ENCODE results near the gene HSPA1A. TPM values are rescaled to one million over a fixed set of nuclear protein-coding genes. Genes with fewer than 3 reads are reported as not detected.

Gene HSPA1A
- total and polyA plus RNA-seq, 9 of the 15 experiments (the other 6 are each of a cell fraction or from before 2014, with no cell fraction given) = 2.2 to 273 (median 107) TPM

- TF ChIP-seq, protein P1, sequence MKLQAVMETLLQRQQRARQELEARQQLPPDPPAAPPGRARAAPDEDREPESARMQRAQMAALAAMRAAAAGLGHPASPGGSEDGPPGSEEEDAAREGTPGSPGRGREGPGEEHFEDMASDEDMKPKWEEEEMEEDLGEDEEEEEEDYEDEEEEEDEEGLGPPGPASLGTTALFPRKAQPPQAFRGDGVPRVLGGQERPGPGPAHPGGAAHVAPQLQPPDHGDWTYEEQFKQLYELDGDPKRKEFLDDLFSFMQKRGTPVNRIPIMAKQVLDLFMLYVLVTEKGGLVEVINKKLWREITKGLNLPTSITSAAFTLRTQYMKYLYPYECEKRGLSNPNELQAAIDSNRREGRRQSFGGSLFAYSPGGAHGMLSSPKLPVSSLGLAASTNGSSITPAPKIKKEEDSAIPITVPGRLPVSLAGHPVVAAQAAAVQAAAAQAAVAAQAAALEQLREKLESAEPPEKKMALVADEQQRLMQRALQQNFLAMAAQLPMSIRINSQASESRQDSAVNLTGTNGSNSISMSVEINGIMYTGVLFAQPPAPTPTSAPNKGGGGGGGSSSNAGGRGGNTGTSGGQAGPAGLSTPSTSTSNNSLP (IDR thresholded peaks at IDR 0.05; ENCODE audit: borderline replicate concordance, low read depth, low read length) = no peak
- TF ChIP-seq HEY1 (CRISPR knock-in tag; IDR thresholded peaks at IDR 0.05; ENCODE audit: borderline replicate concordance) = no peak; the same call in 1 of the 2 replicates
- TF ChIP-seq GABPA (tag; conservative IDR thresholded peaks at IDR 0.05; ENCODE audit: low read depth) = no peak
- 0 out of 2 replicates have a peak, but pooled peaks have one; percentile 14 for TF ChIP-seq FOXM1 (IDR thresholded peaks at IDR 0.05; ENCODE audit: low read depth)
- no peak for TF ChIP-seq FOXM1 (CRISPR knock-in tag; IDR thresholded peaks at IDR 0.05; ENCODE audit: low read depth)
- TF ChIP-seq PCBP2 (IDR thresholded peaks at IDR 0.05; ENCODE audit: low read depth, low read length, poor library complexity, severe bottlenecking) = no peak
- no peak for TF ChIP-seq HDAC3 (IDR thresholded peaks at IDR 0.05; ENCODE audit: borderline replicate concordance, partially characterized antibody)
- no peak for TF ChIP-seq PYGO2 (tag; IDR thresholded peaks at IDR 0.05)
- TF ChIP-seq, protein P2, sequence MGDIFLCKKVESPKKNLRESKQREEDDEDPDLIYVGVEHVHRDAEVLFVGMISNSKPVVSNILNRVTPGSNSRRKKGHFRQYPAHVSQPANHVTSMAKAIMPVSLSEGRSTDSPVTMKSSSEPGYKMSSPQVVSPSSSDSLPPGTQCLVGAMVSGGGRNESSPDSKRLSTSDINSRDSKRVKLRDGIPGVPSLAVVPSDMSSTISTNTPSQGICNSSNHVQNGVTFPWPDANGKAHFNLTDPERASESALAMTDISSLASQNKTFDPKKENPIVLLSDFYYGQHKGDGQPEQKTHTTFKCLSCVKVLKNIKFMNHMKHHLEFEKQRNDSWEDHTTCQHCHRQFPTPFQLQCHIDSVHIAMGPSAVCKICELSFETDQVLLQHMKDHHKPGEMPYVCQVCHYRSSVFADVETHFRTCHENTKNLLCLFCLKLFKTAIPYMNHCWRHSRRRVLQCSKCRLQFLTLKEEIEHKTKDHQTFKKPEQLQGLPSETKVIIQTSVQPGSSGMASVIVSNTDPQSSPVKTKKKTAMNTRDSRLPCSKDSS (IDR thresholded peaks at IDR 0.05; ENCODE audit: low read depth, partially characterized antibody) = no peak
- TF ChIP-seq ZFPM2 (CRISPR knock-in tag; IDR thresholded peaks at IDR 0.05) = no peak
- no peak for TF ChIP-seq ZBTB1 (CRISPR knock-in tag; IDR thresholded peaks at IDR 0.05; ENCODE audit: borderline replicate concordance, low read depth)
- no peak for TF ChIP-seq ZNF311 (CRISPR knock-in tag; IDR thresholded peaks at IDR 0.05)
- TF ChIP-seq E2F3 (CRISPR knock-in tag; IDR thresholded peaks at IDR 0.05) = peak; percentile 64; the same call in 1 of the 2 replicates
- no peak for TF ChIP-seq GTF2E2 (tag; IDR thresholded peaks at IDR 0.05)
- TF ChIP-seq, protein P3, sequence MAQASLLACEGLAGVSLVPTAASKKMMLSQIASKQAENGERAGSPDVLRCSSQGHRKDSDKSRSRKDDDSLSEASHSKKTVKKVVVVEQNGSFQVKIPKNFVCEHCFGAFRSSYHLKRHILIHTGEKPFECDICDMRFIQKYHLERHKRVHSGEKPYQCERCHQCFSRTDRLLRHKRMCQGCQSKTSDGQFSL (CRISPR knock-in tag; IDR thresholded peaks at IDR 0.05) = no peak
- TF ChIP-seq, protein P3 (tag; IDR thresholded peaks at IDR 0.05) = no peak; a peak in 1 of 4 replicates
- no peak for TF ChIP-seq CBX5 (IDR thresholded peaks at IDR 0.05; ENCODE audit: borderline replicate concordance, low read depth)
- no peak for TF ChIP-seq ZNF212 (CRISPR knock-in tag; IDR thresholded peaks at IDR 0.05)
- no peak for TF ChIP-seq ZNF507 (tag; conservative IDR thresholded peaks at IDR 0.05)
- TF ChIP-seq MECOM (CRISPR knock-in tag; IDR thresholded peaks at IDR 0.05) = no peak
- no peak for TF ChIP-seq DDX20 (tag; IDR thresholded peaks at IDR 0.05; ENCODE audit: low read depth)
- no peak for TF ChIP-seq RNF219 (CRISPR knock-in tag; IDR thresholded peaks at IDR 0.05)
These were observed 16.2 kb downstream of the HSPA1A start (continued) for GRCh38 chr6:31831350-31832215.
